Epithelial cell of esophagus (primary cell): Measurements from ENCODE around the gene C9orf50.

Source experiments
- DNase-seq: peaks from one replicate; pipeline ENCODE4 v3.0.0; 2010; ENCODE audit warnings: low read depth
- H3K4me3 ChIP-seq: 2 replicates; pipeline ENCODE4 v1.5.1; 2011; ENCODE audit warnings: mild to moderate bottlenecking, low read length, control low read depth
- TF ChIP-seq, protein P1 (sequence below): IDR thresholded peaks from 2 replicates; pipeline ENCODE4 v1.5.1; 2011; ENCODE audit warnings: low read depth, mild to moderate bottlenecking, low read length, control low read depth, inconsistent platforms; ENCODE audit not compliant: insufficient read depth; ENCODE audit errors: missing control alignments

The C9orf50 gene

DNA sequence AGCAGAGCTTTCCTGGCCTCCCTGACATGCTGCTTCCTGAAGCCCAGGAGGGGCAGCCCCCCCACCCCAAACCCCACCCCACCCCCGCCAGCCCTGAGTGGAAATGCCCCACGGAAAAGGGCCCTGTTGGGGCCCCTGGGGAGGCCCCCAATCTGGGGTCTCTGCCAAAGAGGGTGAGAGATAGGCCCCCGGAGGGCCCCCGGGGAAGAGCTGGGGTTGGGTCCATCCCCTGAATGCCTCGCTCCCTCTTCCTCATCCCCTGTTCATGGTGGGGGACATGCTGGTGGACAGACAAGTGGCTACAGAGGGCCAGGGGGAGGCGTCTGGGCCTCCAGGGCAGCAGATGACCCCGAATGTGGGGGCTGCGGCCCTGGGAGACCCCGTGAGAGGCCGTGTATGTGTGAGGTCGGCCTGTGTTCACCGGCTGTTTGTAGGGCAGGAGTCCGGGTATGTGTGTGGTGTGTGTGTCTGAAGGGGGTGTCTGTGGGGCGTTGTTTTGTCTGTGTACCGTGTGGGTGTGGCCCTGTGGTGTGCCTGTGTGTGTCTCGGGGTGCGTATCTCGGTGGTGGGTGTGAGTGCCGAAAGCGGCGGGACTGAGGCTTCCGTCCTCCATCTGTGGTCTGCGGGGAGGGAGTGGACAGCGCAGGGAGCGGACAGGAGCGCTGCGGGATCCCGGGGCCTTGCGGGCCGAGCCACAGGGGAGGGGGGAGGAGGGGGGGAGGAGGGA is 11.3 kb downstream of the C9orf50 start:
- TF ChIP-seq, protein P1, sequence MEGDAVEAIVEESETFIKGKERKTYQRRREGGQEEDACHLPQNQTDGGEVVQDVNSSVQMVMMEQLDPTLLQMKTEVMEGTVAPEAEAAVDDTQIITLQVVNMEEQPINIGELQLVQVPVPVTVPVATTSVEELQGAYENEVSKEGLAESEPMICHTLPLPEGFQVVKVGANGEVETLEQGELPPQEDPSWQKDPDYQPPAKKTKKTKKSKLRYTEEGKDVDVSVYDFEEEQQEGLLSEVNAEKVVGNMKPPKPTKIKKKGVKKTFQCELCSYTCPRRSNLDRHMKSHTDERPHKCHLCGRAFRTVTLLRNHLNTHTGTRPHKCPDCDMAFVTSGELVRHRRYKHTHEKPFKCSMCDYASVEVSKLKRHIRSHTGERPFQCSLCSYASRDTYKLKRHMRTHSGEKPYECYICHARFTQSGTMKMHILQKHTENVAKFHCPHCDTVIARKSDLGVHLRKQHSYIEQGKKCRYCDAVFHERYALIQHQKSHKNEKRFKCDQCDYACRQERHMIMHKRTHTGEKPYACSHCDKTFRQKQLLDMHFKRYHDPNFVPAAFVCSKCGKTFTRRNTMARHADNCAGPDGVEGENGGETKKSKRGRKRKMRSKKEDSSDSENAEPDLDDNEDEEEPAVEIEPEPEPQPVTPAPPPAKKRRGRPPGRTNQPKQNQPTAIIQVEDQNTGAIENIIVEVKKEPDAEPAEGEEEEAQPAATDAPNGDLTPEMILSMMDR = no peak
- DNase-seq = no peak
- no peak overlapping the region for H3K4me3 ChIP-seq

DNA sequence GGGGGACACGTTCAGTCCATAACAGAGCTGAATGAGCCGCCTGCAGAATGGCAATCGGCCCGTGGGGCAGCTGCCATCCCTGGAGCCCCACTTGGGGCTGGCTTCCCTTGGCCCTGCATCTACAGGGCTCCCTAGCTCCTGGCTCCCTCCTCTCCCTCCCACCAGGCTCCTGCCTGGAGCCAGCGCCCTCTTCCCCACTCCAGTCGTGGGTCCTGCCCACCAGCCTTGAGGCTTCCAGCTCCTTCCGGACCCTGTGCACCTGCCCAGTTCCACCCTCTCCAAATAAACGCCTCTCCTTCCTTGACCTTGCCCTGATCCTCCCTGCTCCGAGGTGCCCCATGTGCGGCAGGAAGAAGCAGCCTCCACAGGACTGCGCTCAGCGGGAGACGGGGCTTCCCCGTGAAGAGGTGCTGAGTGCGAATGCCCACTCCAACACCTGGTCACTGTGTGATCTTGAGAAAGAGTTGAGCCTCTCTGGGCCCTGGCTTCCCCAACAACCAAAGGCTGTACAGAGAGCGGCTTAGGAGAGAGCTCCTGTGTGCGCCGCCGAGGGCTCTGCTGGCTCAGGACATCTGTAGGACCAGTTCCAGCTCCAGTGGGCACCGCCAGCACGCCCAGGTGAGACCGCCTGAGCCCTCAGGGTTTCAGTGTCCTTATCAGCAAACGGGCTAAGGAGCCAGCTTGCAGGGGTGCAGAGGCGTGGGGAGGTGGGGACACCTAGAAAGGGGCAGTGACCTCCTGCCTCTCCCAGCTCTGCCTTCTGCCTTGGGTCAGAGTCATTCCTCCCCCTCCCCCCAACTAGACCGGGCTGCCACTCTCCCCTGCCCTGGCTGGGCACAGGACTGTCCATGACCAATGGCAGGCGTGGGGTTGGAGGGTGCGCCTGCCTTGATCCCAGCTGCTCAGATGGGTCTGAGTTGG is 12.1 kb downstream of the C9orf50 start:
- no peak for DNase-seq
- TF ChIP-seq, protein P1 = no peak
- no peak overlapping the region for H3K4me3 ChIP-seq

DNA sequence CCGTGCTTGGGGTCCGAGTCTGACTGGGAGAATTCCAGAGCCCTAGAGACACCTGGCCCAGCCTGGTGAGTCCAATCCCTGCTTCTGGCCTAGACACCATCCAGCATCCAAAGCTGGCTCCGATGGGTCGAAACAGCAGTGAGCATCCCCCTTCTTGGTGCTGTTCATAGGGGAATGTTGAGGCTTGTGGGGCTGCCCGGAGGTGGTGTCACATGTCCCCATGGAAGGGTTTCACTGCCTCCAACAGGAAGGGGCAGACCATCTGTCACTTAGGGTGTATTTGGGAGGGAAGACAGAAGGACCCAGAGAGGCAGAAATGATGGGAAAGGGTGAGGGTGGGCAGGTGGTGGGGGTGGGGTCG is 13.9 kb downstream of the C9orf50 start:
- DNase-seq = no peak
- TF ChIP-seq, protein P1 = no peak
- H3K4me3 ChIP-seq = no peak overlapping the region

DNA sequence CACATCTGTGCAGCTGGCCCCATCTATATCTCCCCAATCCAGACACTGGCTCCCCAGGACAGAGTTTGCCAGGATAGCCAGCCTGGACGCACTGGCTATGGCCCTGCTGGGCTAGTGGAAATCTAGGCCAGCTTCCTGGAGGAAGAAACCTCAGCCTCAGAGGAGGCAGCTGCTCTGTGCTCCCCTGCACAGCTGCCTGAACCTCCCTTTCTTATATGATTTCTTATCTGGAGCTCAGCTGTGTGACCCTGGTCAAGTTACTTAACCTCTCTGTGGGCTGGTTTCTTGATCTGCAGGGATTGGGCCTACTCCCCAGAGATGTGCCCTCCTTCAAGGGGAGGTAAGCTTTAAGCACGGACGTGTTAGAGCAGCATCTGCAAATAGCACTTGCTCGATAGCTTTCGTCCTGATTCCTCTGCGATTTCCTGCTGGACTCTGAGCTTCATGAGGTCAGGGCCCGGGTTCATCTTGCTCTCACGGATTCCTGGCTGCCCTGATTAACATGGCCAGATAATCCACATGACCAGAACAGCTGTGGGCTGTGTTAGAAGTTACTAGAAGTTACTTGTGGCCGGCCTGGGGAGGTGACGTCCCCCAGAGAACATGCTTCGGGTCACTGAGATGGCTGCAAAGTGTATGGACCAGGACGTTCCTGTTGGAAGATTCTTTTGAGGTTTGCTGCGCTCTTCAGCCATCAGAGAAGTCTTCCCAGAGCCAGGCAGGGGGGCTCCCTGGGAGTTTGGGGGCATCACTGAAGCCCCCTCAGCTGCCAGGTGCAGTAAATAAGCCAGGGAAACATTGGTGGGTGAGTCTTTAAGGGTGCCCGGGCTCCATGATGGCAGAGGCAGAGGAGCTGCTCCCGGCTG is 14.5 kb downstream of the C9orf50 start:
- no peak for DNase-seq
- TF ChIP-seq, protein P1 = no peak
- H3K4me3 ChIP-seq = no peak overlapping the region

DNA sequence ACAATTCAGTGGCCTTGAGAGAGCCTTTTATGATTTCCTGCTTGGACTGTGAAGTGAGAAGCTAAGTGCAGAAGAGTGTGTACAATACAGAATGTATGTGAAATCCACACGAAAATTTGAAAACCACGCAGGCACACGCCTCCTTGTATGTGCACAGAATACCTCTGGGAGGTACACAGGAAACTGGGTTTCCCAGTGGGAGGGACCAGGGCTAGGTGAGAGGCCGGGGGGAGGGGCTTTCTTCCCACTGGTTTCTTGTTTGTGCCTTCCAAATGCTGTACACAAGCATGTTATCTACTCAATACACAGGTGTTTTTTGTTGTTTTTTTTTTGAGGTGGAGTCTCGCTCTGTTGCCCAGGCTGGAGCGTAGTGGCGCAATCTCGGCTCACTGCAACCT is 16.1 kb downstream of the C9orf50 start:
- no peak for DNase-seq
- H3K4me3 ChIP-seq = no peak overlapping the region
- TF ChIP-seq, protein P1 = no peak

DNA sequence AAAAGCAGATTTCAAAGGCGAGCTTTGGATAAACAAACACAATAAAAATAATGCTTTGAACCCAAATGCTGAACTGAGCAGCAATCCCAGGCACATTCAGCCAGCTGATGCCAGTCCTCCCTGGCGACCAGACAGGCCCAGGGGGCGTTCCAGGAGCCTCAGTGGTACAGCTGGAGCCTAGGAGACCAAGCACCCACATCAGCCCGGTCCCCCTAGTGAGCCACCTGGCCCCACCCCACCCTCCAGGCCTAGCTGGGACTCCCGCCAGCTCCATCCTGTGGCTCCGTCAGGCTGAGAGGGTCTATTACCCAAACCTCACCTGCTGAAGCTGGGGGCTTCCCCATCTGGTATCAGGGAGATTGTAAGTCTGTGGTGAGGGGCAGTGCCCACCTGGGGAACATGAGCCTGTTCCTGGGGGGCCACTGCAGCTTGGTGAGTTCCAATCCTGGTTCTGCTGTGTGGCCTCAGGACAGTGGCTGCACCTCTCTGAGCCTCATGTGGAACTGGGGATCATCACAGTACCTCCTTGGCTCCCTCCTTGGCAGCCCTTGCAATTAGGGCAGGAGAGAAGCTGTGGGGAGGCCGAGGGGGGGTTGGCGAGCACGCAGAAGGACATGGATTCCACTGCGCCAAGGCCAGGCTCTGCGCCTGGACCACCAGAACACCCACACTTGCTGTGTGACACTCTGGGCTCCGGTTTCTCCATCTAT is 16.7 kb downstream of the C9orf50 start:
- H3K4me3 ChIP-seq = no peak overlapping the region
- no peak for DNase-seq
- TF ChIP-seq, protein P1 = no peak
